Stimulated activated naive CD8-positive, alpha-beta T cell treated with anti-CD3 and anti-CD28 coated beads, Interleukin-15, Interleukin-2, amounts not matched to agents 100 U/mL and 50 U/mL, for 24 hours (primary cell): Measurements from ENCODE around the gene TRIM66.

Experiments used
- ATAC-seq: fragments of 150-1000 bp; cut with Tn5 transposase; one replicate; pipeline ENCODE4 v1.10.0; 2021
- DNase-seq: peaks from one replicate; pipeline ENCODE4 v3.0.0; 2021

Gene TRIM66

DNA sequence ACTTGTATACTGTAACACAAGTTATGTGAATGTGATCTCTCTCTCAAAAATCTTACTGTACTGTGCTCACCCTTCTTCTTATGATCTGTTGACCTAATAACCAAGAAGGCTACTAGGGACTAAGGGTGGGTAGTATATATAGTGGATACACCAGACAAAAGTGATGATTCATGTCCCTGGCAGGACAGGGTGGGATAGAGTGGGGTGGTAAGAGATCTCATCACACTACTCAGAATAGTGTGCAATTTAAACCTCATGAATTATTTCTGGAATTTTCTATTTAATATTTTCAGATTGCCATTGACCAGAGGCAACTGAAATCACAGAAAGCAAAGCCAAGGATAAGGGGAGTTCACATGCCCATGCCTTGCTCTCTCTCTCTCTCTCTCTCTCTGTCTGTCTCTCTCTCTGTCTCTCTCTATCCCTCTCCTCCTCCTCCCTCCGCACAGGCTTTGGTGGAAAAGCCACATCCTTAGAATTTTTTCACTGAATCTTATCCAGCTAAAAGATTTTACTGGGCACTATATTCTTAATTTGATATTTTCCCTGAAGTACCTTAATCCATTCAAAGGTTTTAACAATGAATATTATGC lies 76.4 kb downstream of the TRIM66 start:
- no peak for ATAC-seq
- DNase-seq, result no peak

DNA sequence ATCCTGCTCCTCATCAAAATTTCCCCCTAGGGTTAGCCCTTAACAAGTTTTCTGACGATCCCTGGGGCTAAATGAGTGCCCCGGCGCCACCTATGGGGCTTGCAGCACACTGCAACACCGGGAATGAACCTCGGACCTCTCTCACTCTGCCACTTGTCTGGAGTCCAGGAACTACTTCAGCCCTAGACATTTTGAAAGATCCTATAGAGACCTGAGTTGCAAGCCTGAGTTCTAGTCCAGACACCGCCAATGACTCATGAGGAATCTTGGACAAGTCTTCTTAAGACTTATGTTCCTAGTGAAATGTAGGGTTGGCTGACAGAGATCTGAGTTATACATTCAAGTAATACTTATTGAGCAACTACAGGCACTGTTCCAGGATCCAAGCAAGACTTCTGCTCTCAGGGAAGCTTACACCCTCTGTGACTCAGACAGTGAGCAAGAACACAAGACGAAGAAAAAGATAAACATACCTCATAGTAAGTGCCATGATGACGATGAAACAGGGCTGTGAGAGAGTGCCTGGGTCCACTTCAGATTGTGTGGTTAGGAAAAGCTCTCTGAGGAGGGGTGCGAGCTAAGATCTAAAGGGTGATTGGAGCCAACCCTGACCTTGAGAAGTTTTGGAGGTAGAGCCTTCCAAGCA lies 78.3 kb downstream of the TRIM66 start:
- DNase-seq (peak; percentile 55), ATAC-seq (peak; percentile 73)

DNA sequence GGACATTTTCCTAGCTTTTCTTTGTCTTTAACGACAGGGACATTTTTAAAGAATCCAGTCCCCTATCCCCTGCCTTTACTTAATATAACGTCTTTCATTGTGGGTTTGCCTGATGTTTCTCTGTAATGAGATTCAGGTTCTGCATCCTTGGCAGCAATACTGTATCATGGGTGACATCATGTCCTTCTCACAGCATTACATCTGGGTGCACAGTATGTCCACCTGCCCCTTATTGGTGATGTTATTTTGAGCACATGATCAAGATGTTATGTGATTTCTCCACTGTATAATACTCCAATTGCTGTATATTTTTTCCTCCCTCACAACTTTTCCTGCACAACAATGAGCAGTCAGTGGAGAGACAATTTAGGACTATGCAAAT lies 78.8 kb downstream of the TRIM66 start:
- no peak for ATAC-seq

DNA sequence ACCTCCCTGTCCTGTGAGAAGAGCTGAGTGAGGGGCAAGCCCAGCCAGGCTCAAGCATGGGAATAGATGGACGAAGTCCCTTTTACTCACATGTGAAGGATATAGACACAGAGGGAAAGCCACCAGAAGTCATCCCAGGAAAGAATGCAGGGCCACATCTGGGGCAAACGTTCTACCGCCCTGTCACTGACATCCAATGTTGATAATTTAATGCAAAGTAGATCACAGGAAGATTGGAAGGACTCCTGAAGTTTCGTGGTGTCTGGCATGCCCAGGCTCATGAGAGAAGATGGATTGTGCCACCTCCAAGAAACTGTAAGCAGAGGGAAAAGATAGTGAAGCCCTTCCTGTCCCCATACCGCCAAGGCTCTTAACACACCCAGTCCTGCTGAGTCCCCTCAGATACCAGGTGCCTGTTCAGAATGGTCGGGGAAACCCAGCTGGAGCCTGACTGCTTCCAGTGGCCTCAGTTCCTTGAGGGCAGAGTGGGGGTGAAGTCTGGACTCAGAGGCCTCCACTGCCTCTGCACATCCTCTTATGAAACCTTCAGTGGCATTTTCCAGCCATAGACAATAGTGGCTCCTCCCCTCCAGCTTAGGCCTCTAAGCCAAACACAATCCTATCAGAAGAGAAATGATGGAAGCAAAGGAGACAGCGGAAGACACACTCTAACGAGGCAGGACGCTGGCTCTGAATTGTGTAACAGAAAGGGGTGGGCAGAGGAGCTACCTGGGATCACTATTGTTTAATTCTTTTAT lies 80.9 kb downstream of the TRIM66 start:
- no peak for DNase-seq

More for the DNA sequence above, 78.8 kb downstream of the TRIM66 start:
- DNase-seq, result no peak

DNA sequence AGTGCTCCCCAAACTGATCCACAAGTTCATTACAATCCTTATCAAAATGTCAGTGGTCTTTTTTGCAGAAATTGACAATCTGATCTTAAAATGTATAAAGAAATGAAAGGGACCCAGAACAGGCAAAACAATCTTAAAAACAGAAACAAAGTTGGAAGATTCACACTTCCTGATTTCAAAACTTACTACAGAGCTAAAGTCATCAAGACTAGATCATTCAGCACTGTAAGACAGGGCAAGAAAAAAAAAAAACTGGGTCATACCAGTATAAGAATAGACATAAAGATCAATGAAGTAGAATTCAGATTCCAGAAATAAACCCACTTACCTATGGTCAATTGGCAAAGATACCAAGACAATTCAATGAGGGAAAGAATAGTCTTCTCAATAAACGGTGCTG lies 84.0 kb downstream of the TRIM66 start:
- ATAC-seq (no peak), DNase-seq (no peak)

More for the DNA sequence above, 80.9 kb downstream of the TRIM66 start:
- ATAC-seq, result no peak

DNA sequence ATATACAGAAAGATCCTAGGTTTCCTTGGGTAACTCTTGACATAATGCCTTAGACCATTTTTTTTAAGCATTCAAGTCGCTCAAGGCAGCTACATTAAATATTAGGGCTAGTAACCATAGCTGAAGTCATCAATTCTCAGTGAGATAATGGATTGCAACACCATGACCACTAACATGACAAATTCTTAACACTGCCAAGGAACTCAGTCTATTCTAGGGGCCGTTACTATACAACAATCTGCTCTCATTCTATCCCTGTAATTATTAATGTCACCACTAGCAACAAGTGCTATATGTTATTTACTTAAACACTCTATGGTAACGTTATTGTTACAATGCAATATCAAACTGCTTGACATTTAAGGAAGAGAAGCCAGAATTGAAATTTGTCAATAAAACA lies 85.3 kb downstream of the TRIM66 start:
- DNase-seq (no peak), ATAC-seq (no peak)

DNA sequence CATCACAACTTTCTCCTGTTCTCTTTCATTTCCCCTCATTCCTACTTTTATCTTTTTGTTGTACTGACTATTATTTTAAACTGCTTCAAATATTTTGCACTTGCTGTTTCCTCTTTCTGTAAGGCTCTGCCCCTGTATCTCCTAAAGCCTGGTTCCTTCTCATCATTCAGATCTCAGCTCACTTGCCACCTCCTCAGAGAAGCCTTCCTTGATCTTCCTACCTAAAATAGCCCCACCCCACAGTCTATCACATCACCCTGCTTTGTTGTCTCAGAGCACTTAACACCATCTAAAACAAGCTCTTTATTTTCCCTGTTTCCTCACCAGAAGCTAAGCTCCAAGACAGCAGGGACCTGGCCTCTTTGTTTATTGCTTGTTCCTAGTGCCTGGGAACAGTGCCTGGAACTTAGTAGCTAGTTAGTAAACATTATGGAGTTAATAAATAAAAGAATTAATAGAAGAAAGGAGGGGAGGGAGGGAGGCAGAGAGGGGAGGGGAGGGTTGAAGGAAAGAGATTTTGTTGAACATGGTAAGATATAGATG lies 85.9 kb downstream of the TRIM66 start:
- no peak for DNase-seq
- ATAC-seq, result no peak

DNA sequence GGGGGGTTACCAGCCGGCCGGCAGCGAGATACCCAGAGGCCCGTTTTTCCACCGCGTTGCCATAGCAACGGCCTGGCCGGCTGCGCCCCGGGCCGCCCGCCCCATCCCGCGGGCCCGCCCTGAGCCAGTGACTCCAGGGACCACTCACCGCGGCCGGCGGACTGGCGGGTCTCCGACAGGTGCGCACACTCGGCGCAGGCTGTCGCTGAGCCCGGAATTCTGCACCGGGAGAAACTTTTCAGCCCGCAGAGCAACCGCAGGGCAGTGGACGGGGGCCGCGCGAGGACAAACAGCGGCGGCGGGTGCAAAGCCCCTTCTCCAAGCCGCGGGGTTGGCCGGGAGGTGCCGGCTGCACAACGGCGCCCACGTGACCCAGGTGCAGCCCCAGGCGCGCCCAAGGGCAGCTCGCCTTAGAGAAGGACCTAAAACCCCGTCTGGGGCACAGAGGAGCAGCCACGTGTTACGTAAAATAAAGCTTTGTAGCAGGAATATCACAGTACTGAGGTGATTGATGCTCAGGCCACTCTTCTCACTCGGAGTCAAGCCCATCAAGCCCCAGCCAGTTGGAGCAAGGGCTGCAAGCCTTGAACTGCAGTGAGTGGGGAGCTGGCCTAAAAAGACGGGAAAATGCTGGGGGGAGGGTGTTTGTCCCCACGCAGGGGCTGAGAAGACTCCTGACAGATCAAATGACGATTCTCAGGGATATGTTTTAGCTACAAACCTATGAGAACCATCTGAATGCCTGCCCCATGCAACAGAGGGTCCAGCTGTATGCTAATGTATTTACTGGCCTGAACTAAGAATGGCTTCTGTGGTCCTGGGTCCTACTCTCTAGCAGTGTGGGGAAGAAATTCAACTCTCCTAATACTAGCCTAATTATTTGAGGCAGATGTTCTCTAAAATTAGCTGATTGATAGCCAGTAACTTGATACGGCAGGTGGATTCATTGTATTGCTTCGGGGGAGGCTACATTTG lies 88.2 kb downstream of the TRIM66 start, which contains the start of gene STK33:
Gene STK33 (minus strand): TSS at position 294 of the 975 bp plus-strand sequence. CDS start 119,323 bp downstream, outside the sequence.
- ATAC-seq (peak; percentile 95), DNase-seq (peak; percentile 64)

DNA sequence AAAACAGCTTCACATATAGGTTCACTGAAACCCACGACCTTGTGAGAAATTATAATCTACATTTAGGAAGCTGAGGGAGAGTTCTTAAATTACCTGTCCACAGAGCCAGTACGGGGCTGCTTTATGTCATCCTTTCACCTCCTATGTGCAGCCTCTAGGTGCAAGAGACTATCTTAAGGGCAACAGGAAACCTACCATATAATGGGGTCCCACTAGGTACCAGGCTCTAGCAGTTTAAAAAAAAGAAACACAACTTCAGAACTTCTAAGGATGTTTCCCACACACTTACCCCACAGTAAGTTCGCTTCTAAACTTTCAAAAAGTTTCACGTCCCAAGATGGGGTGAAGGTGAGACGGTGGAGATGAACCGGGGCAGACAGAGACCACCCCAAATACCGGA lies 89.0 kb downstream of the TRIM66 start:
- DNase-seq (no peak), ATAC-seq (peak; percentile 11)

DNA sequence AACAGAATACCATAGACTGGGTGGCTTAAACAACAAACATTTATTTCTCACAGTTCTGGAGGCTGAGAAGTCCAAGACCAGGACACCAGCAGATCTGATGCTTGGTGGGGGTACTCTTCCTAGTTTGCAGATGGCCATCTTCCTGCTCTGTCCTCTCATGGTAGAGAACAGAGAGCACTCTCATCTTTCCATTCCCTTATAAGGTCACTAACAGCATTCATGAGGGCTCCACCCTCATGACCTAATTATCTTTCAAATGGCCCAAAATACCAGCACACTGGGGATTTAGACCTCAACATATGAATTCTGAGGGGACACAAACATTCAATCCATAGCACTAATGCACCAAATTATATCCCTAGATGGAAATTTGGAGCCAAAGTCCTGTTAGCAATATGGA lies 94.5 kb downstream of the TRIM66 start:
- ATAC-seq, result no peak

DNA sequence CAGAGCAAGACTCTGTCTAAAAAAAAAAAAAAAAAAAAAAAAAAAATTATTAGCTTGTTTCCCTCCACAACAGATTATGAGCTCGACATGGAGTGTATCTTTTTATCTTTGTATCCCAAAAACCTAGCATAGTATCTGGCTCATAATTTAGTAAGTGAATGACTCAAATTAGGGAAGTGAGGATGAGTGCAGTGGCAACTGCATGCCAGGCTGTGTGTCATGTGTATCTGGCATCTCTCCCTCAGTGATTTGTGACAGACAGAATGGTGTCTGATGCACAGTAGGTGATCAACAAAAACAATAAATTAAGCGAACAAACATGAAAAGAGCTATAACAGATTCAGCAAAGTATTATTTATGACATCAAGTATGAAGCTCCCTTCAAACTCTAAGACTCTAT lies 95.7 kb downstream of the TRIM66 start:
- no peak for ATAC-seq
- no peak for DNase-seq

More for the DNA sequence above, 94.5 kb downstream of the TRIM66 start:
- no peak for DNase-seq

DNA sequence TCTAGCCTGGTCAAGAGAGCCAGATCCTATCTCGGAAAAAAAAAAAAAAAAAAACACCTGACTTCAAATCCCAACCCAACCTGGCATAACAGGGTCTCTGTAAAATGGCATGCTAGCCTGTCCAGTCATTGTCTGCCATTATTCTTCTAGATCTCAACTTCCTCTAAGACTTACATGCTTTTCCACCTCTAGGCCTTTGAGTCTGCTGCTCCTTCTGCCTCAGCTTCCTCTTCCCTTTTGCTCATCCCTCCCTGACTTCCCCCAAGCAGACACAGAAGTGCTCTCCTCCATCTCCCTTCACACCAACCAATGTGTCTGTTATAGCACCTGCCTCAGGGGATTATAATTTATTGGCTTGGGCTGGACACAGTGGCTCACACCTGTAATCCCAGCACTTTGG lies 96.3 kb downstream of the TRIM66 start:
- DNase-seq (no peak), ATAC-seq (no peak)

DNA sequence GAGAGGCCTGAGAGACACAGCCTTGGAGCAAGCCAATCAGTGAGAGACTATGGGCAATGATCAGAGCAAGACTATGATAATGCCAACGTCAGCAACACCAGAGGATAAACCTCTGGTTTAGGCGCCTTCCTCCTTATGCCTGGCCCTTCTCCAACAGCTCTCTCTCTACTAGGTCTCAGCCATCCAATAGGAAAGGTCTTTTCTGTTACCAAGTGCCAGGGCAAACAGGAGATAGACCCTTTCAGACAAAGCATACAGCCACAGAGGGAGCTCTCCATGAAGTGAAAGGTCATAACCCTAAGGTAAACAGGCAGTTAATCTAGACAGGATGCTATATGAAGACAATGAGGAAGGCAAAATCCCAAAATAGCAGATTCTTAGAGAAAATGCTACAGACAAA lies 98.0 kb downstream of the TRIM66 start:
- no peak for DNase-seq
- no peak for ATAC-seq

DNA sequence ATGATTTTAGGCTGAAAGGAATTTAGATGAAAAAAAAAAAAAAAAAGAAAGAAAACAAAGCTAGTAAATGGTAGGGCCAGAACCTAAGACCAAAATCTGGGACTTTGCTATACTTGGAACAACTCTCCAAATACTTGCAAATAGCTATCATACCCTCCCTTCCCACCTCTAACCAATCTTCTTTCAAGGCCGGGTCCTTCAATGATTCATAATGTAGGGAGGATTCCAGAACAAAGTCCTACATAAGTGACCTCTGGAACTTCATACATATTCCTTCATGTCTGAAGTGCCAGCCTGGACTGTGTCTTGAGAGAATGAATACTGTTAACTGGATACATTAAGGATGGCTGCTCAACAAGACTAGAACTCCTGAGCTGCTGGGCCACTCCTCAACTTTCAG lies 98.4 kb downstream of the TRIM66 start:
- ATAC-seq (no peak), DNase-seq (no peak)

DNA sequence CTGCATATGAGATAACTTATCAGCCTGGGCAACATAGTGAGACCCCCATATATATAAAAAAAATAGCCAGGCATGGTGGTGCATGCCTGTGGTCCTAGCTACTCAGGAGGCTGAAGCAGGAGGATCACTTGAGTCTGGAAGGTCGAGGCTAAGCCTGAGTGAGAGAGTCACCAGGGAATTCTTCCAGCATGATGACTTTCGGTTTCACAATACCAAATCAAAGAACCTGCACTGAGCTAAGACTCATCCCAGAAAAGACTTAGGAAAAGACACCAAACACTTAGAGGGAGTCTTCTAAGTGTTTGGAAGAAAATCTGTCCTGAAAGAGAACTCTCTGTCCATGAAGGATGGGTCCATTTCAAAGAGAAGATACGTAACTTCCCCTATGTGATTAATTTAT lies 101.2 kb downstream of the TRIM66 start:
- ATAC-seq (no peak), DNase-seq (no peak)

DNA sequence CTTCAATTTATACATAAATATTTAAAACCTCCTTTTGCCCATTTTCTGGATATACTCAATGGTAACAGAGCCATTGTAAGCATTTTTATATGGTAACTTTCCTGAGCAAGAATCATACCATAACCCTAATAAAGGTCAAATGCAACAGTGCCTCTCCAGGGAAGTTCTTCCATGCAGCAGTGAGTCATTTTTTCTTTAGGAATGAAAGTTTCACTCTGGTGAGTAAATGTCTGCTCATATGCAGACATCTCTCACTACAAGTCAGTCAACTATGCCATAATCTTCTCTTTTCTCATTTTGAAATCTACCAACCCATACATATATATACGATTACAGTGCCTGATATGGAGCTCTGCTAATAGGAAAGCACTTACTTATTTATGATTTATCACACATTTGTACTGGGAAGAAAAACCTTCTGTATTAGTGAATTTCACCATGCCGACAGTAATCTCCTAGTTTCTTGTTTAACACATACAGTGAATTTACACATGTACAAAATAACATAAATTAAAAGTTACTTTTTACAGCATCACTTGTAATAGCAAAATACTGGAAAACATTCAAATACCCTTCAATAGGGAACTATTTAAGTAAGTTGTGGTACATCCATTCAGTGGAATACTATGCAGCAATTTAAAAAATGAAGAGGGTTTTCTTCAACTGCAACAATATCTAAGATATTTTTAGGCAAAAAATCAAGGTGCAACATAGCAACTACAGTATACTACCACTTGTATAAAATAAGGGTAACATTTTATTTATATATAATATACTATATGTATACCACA lies 104.5 kb downstream of the TRIM66 start:
- ATAC-seq (no peak), DNase-seq (no peak)

DNA sequence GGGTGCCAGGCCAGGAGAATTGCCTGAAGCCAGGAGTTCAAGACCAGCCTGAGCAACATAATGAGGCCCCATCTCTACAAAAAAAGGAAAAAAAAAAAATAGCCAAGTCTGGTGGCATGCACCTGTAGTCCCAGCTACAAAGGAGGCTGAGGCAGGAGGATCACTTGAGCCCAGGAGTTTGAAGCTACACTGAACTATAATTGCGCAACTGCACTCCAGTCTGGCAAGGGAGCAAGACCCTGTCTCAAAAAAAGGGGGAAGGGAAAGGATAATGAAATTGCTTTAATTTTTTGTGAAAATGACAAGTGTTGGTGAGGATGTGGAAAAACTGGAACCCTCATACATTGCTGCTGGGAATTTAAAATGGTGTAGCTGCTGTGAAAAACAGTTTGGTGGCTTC lies 107.7 kb downstream of the TRIM66 start:
- no peak for ATAC-seq

DNA sequence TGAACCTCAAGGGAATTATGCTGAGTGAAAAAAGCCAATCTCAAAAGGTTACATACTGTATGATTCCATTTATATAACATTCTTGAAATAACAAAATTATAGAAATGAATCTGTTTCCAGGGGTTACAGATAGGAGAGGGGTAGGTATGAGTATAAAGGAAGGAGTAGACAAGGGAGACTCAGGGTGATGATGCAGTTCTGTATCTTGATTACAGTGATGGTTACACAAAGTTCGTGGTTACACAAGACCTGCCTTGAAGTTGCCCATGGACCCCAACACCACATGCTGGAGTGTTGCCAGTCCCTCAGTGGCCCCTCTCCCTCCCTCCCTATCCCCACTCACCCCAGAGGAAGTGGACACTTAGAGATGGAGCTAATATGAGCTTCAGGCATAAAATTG lies 108.7 kb downstream of the TRIM66 start:
- ATAC-seq, result peak; percentile 32
- no peak for DNase-seq

More for the DNA sequence above, 107.7 kb downstream of the TRIM66 start:
- DNase-seq, result no peak

DNA sequence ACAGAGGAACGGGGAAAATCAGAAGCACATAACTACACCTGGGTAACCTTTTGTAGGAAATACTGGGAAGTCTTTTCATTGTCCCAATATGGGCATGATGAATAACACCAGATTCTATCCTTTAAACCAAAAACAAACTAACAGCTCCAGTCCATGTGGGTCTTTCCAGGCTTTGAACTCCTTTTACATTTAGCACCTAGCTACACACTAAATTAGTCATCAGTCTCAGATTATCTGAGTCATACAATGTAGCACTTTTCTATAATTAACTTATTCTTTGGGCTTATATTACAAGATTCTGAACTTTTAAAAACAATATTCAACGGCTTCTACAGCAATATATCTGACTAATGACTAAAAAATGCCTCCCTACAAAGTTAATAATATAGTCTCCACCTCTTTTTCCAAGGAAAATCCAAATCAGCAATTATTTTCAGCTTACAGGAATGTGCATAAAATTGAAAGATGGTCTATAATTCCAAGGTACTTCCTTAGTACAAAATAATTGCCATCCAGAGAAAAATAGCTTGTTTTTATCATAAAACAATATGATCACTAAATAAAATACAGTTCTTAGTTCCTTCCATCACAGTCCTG lies 114.8 kb downstream of the TRIM66 start:
- ATAC-seq, result peak; percentile 77
- no peak for DNase-seq

DNA sequence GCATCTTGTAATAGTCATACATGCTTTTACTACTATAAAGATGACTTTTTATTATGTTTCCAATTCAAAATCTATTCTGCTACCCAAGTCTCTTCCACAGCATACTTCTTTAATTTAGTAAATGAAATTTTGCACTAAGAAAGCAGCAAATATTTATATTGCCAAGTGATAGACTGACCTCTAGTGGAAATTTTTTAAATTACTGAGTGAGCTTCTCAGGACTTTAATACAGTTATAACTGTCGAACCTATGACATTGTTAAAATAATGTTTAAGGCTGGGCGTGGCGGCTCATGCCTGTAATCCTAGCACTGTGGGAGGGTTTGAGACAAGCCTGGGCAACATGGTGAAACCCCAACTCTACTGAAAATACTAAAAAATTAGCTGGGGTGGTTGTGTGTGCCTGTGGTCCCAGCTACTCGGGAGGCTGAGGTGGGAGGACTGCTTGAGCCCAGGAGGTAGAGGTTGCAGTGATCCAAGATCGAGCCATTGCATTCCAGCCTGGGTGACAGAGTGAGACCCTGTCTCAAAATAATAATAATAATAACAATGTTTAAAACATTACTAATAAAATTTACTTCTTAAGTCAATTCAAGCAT lies 115.8 kb downstream of the TRIM66 start:
- no peak for DNase-seq
- no peak for ATAC-seq
